ENCODE measurements around the gene DIP2A. TPM values are rescaled to one million over a fixed set of nuclear protein-coding genes. Genes with fewer than 3 reads are reported as not detected.
"Not testable (repeated sequence)": the region's sequence is repeated elsewhere in the genome, so short reads cannot be mapped to it uniquely, and the experiment has no call there.

The DIP2A gene
- total RNA-seq, 8 experiments from 2014 or later, result 13.2 to 70.9 (median 16.5) TPM

- Histone ChIP-seq H3K4me1 (replicated peaks in 1 of 2) (no peaks in the 10 kb centered on the region), H3K27ac (no peak overlapping the region), H3K4me3 (no peak overlapping the region)
- 70 to 100% (median 95%) methylated on average over 2 to 14 of the region's 31 CpGs; no CpG with 5 or more reads in 3 of the 10 experiments for WGBS, 10 experiments
- in situ Hi-C loops (cut with MboI; ENCODE audit: low pct_unique_long_range_greater_than_20kb in 2 of 9, low sequenced_read_pairs in 9 of 9, unreplicated experiment in 9 of 9), result no loop called here
- ATAC-seq (replicated peaks in 6 of 8), result no peak
Observed at GRCh38 chr21:46429754-46430681, 28.7 kb upstream of the DIP2A start.

DNA sequence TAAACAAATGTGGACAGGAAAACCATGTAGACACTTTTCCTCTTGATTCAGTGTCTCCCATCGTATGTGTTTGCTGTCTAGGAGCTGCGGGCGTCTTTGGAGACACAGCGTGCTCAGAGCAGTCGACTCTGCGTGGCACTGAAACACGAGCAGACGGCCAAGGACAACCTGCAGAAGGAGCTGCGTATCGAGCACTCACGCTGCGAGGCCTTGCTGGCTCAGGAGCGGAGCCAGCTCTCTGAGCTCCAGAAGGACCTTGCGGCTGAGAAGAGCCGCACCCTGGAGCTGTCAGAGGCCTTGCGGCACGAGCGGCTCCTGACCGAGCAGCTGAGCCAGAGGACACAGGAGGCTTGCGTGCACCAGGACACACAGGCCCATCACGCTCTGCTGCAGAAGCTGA, 27.2 kb upstream of the DIP2A start:
- WGBS, 10 experiments, result 91 to 100% (median 98%) methylated on average over 1 to 7 of the region's 21 CpGs; no CpG with 5 or more reads in 5 of the 10 experiments
- no peak for ATAC-seq (replicated peaks in 6 of 8)
- in situ Hi-C loops (cut with MboI; ENCODE audit: low pct_unique_long_range_greater_than_20kb in 2 of 9, low sequenced_read_pairs in 9 of 9, unreplicated experiment in 9 of 9), result no loop called here
- Histone ChIP-seq H3K4me3 (no peak overlapping the region), H3K4me1 (replicated peaks in 1 of 2) (peaks cover 0 to under 1% of the 10 kb centered on the region in 2 donors), H3K27ac (no peak overlapping the region)

DNA sequence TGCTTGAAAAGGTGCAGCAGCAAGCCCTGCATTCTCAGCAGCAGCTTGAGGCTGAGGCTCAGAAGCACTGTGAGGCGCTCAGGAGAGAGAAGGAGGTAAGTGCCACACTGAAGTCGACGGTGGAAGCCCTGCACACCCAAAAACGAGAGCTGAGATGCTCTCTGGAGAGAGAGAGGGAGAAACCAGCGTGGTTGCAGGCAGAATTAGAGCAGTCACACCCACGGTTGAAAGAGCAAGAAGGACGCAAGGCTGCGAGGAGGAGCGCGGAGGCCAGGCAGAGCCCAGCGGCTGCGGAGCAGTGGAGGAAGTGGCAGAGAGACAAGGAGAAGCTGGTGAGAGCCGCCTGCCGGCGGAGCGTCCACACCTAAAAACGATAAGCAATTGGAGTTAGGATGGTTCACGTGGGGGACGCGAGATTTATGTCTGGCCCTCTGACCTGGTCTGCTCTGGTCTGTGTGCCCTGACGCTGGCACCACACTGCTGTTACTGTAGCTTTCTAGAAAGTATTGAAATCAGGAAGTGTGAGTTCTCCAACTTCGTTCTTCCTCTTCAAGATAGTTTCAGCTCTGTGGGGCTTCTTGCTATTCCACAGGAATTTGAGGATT, 26.7 kb upstream of the DIP2A start:
- in situ Hi-C loops (cut with MboI; ENCODE audit: low pct_unique_long_range_greater_than_20kb in 2 of 9, low sequenced_read_pairs in 9 of 9, unreplicated experiment in 9 of 9), result no loop called here
- no peak overlapping the region for H3K4me3 ChIP-seq
- H3K4me1 ChIP-seq (replicated peaks in 1 of 2), result peaks cover 5 to 6% of the 10 kb centered on the region in 2 donors
- WGBS, 10 experiments, result 81 to 100% (median 95%) methylated on average over 1 to 22 of the region's 22 CpGs; no CpG with 5 or more reads in 1 of the 10 experiments
- H3K27ac ChIP-seq, result no peak overlapping the region
- ATAC-seq (replicated peaks in 6 of 8), result no peak

DNA sequence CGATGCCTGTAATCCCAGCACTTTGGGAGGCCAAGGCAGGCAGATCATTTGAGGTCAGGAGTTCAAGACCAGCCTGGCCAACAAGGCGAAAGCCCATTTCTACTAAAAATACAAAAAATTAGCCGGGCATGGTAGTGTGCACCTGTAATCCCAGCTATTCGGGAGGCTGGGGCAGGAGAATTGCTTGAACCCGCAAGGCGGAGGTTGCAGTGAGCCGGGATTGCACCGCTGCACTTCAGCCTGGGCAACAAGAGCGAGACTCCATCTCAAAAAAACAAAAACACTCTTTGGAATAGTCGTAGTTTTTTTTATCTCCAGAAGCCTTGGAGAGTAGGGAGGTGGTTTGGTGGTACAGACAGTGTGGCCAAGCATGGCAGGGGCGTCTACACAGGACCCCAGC, 25.6 kb upstream of the DIP2A start:
- ATAC-seq (replicated peaks in 6 of 8); in situ Hi-C loops (cut with MboI; ENCODE audit: low pct_unique_long_range_greater_than_20kb in 2 of 9, low sequenced_read_pairs in 9 of 9, unreplicated experiment in 9 of 9); H3K4me3 ChIP-seq; H3K27ac ChIP-seq: not testable (repeated sequence)
- WGBS, 10 experiments, result 0 to 100% (median 92%) methylated on average over 1 to 9 of the region's 11 CpGs; no CpG with 5 or more reads in 2 of the 10 experiments
- H3K4me1 ChIP-seq (replicated peaks in 1 of 2), result peaks cover 9 to 10% of the 10 kb centered on the region in 2 donors

DNA sequence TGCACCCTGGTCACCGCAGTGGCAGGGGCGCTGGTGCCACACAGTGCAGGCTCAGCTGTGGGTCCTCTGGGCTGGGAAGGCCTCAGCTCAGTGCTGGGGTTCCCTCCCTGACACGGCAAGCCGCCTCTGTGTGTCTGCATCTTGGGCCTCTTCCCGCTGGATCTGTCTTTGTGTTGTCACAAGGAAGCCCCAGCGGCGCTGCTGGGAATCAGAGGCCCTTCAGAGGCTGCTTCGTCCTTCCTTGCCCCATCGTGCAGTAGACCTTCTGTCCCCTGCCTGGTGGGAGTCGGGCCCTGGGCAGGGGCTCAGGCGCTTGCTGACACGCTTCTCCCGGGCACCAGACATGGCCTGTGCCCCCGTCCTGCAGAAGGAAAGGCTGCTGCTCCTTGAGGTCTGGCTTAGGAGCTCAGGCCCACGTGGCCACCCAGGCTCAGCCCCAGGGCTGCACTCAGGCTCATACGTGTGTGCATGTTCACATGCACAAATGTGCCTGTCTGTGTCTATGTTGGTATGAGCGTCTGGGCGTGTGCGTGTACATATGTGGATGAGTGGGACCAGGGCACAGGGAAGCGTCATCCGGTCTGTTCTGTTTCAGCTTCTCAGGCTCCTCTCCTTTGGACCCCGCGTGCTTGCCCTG, 24.3 kb upstream of the DIP2A start:
- ATAC-seq (replicated peaks in 6 of 8), result peak in 1 of 8 experiments; percentile 10
- Histone ChIP-seq H3K4me1 (replicated peaks in 1 of 2) (peaks cover 9 to 10% of the 10 kb centered on the region in 2 donors), H3K27ac (no peak overlapping the region), H3K4me3 (no peak overlapping the region)
- WGBS, 10 experiments, result 84 to 100% (median 94%) methylated on average over 1 to 11 of the region's 23 CpGs; no CpG with 5 or more reads in 3 of the 10 experiments
- in situ Hi-C loops (cut with MboI; ENCODE audit: low pct_unique_long_range_greater_than_20kb in 2 of 9, low sequenced_read_pairs in 9 of 9, unreplicated experiment in 9 of 9), result no loop called here

- Histone ChIP-seq H3K4me1 (replicated peaks in 1 of 2) (peaks cover 9 to 10% of the 10 kb centered on the region in 2 donors), H3K27ac (no peak overlapping the region), H3K4me3 (no peak overlapping the region)
- in situ Hi-C loops (cut with MboI; ENCODE audit: low pct_unique_long_range_greater_than_20kb in 2 of 9, low sequenced_read_pairs in 9 of 9, unreplicated experiment in 9 of 9), result no loop called here
- 97 to 100% (median 98%) methylated on average over 6 to 14 of the region's 29 CpGs; no CpG with 5 or more reads in 5 of the 10 experiments for WGBS, 10 experiments
- ATAC-seq (replicated peaks in 6 of 8), result no peak
Observed at GRCh38 chr21:46435786-46436227, 22.9 kb upstream of the DIP2A start.

GRCh38 chr21:46436621-46437020, 22.1 kb upstream of the DIP2A start:
- peak in 5 of 8 experiments; percentile 60 to 80 (median 78) for ATAC-seq (replicated peaks in 6 of 8)
- in situ Hi-C loops (cut with MboI; ENCODE audit: low pct_unique_long_range_greater_than_20kb in 2 of 9, low sequenced_read_pairs in 9 of 9, unreplicated experiment in 9 of 9), result no loop called here
- Histone ChIP-seq H3K4me1 (replicated peaks in 1 of 2) (peaks cover 9 to 10% of the 10 kb centered on the region in 2 donors), H3K27ac (no peak overlapping the region), H3K4me3 (no peak overlapping the region)
- WGBS, 10 experiments, result 60 to 97% (median 83%) methylated on average over 1 to 12 of the region's 15 CpGs; no CpG with 5 or more reads in 4 of the 10 experiments

DNA sequence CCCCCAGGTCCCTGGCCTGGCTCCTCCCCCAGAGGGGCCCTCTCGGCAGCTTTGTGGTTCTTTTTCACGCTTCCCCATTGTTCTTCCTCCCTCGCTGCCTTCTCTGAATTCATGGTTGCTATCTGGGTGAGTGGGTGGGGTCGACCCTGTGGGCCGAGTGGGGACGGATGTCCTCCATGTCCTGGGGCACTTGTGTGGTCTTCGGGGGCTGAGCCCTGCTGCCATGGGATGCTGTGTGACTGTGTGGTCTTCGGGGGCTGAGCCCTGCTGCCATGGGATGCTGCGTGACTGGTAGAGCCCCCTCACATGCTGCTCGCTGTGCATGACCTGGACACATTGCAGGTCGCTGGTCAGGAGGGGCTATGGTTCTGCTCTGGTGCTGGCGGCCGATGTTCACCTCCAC, 21.6 kb upstream of the DIP2A start:
- ATAC-seq (replicated peaks in 6 of 8), result peak in 4 of 8 experiments; percentile 37 to 55 (median 48)
- Histone ChIP-seq H3K4me1 (replicated peaks in 1 of 2) (peaks cover 9 to 10% of the 10 kb centered on the region in 2 donors), H3K4me3 (no peak overlapping the region), H3K27ac (no peak overlapping the region)
- in situ Hi-C loops (cut with MboI; ENCODE audit: low pct_unique_long_range_greater_than_20kb in 2 of 9, low sequenced_read_pairs in 9 of 9, unreplicated experiment in 9 of 9), result no loop called here
- WGBS, 10 experiments, result 0% methylated on average over 1 of the region's 13 CpGs; no CpG with 5 or more reads in 9 of the 10 experiments

DNA sequence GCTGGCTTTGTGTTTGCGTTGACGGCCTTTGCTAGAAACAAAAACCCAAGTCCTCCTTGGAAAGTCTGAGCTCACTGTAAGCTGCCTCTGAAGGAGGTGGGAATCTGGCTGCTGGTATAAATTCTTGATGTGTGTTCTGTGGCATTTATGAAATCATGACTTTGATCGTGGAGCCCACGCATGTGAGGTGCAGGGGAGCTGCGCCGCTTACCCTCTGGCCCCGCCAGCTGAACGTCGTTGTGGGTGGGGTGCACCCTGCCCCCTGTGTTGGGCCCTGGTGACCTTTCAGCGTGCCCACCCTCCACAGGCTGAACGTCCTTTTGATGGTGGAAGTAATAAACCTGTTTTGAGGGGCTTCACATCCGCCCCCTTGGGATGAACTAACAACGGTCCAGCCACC, 21.2 kb upstream of the DIP2A start:
- Histone ChIP-seq H3K4me1 (replicated peaks in 1 of 2) (peaks cover 9 to 10% of the 10 kb centered on the region in 2 donors), H3K27ac (no peak overlapping the region), H3K4me3 (no peak overlapping the region)
- in situ Hi-C loops (cut with MboI; ENCODE audit: low pct_unique_long_range_greater_than_20kb in 2 of 9, low sequenced_read_pairs in 9 of 9, unreplicated experiment in 9 of 9), result no loop called here
- no peak for ATAC-seq (replicated peaks in 6 of 8)
- WGBS, 10 experiments, result 0 to 100% (median 100%) methylated on average over 1 to 8 of the region's 13 CpGs; no CpG with 5 or more reads in 3 of the 10 experiments

GRCh38 chr21:46438241-46438640, 20.4 kb upstream of the DIP2A start:
- Histone ChIP-seq H3K4me1 (replicated peaks in 1 of 2) (peaks cover 9 to 10% of the 10 kb centered on the region in 2 donors), H3K4me3 (no peak overlapping the region), H3K27ac (no peak overlapping the region)
- ATAC-seq (replicated peaks in 6 of 8), result no peak
- WGBS, 10 experiments, result 93 to 100% (median 94%) methylated on average over 3 to 9 of the region's 11 CpGs; no CpG with 5 or more reads in 3 of the 10 experiments
- in situ Hi-C loops (cut with MboI; ENCODE audit: low pct_unique_long_range_greater_than_20kb in 2 of 9, low sequenced_read_pairs in 9 of 9, unreplicated experiment in 9 of 9), result no loop called here

DNA sequence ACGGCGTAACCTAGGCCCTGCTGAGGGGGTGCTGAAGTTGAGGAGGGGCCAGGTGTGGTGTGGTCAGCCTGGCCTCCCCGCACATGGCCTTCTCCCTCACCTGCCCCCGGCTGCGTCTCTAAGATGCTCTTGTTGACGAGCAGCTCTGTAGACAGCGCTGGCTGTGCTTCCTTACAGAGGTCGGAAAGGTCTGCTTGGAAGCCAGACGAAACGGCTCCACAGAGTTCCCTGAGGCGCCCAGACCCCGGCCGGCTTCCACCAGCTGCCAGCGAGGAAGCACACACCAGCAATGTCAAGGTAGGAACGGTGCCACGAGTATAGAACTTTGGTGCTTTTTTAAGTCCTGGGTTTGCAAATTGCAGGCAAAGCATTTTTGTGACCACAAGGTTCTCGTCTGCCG, 18.8 kb upstream of the DIP2A start:
- Histone ChIP-seq H3K27ac (no peak overlapping the region), H3K4me3 (no peak overlapping the region), H3K4me1 (replicated peaks in 1 of 2) (peaks cover 9 to 10% of the 10 kb centered on the region in 2 donors)
- no peak for ATAC-seq (replicated peaks in 6 of 8)
- 50 to 97% (median 89%) methylated on average over 2 to 17 of the region's 18 CpGs; no CpG with 5 or more reads in 3 of the 10 experiments for WGBS, 10 experiments
- in situ Hi-C loops (cut with MboI; ENCODE audit: low pct_unique_long_range_greater_than_20kb in 2 of 9, low sequenced_read_pairs in 9 of 9, unreplicated experiment in 9 of 9), result no loop called here

- Histone ChIP-seq H3K4me1 (replicated peaks in 1 of 2) (peaks cover 9 to 10% of the 10 kb centered on the region in 2 donors), H3K27ac (no peak overlapping the region), H3K4me3 (no peak overlapping the region)
- WGBS, 10 experiments, result 90 to 100% (median 95%) methylated on average over 3 to 12 of the region's 14 CpGs; no CpG with 5 or more reads in 3 of the 10 experiments
- ATAC-seq (replicated peaks in 6 of 8), result no peak
- in situ Hi-C loops (cut with MboI; ENCODE audit: low pct_unique_long_range_greater_than_20kb in 2 of 9, low sequenced_read_pairs in 9 of 9, unreplicated experiment in 9 of 9), result no loop called here
Observed at GRCh38 chr21:46441331-46441730, 17.4 kb upstream of the DIP2A start.
